Osteocyte (in vitro differentiated cells): ENCODE measurements around the gene MTHFR. TPM values are rescaled to one million over a fixed set of nuclear protein-coding genes. Genes with fewer than 3 reads are reported as not detected.
A peak's percentile ranks its signal among the peaks of the same experiment; 100 is the strongest.

Source experiments
- DNase-seq: peaks from one replicate; pipeline ENCODE4 v3.0.0; 2021; ENCODE audit warnings: mixed read lengths; ENCODE audit not compliant: unreplicated experiment; ENCODE audit errors: extremely low spot score
- H3K27ac Mint-ChIP-seq: one replicate; pipeline ENCODE4 v1.8.0; 2021; ENCODE audit warnings: mild to moderate bottlenecking, mixed read lengths; ENCODE audit not compliant: unreplicated experiment
- H3K27me3 Mint-ChIP-seq: one replicate; pipeline ENCODE4 v1.8.0; 2021; ENCODE audit warnings: mixed read lengths; ENCODE audit not compliant: unreplicated experiment
- H3K36me3 Mint-ChIP-seq: one replicate; pipeline ENCODE4 v1.8.0; 2021; ENCODE audit warnings: mixed read lengths; ENCODE audit not compliant: unreplicated experiment
- H3K4me1 Mint-ChIP-seq: one replicate; pipeline ENCODE4 v1.8.0; 2021; ENCODE audit warnings: mixed read lengths; ENCODE audit not compliant: unreplicated experiment
- H3K4me3 Mint-ChIP-seq: one replicate; pipeline ENCODE4 v1.8.0; 2021; ENCODE audit warnings: mild to moderate bottlenecking, moderate library complexity, mixed read lengths; ENCODE audit not compliant: unreplicated experiment
- H3K9me3 Mint-ChIP-seq: one replicate; pipeline ENCODE4 v1.8.0; 2021; ENCODE audit warnings: mixed read lengths; ENCODE audit not compliant: unreplicated experiment
- CTCF ChIP-seq: fragments of 200-600 bp; sonication (generic); IDR thresholded peaks from 2 replicates; pipeline ENCODE4 v1.5.0; 2021; ENCODE audit warnings: antibody characterized with exemption, mild to moderate bottlenecking, moderate library complexity
- total RNA-seq: library from RNA; stranded (reverse); gene quantifications from 2 replicates; pipeline ENCODE4 v1.2.1, GENCODE V29; 2021

The MTHFR gene
- total RNA-seq, 1 donor from 2014 or later = 30.5 TPM

- no peak overlapping the region for H3K27ac Mint-ChIP-seq
- H3K4me3 Mint-ChIP-seq = no peak overlapping the region
These were observed 21.3 kb downstream of the MTHFR start for GRCh38 chr1:11784256-11784992.

GRCh38 chr1:11783556-11783955, 22.2 kb downstream of the MTHFR start:
- Mint-ChIP-seq H3K9me3 (no peaks in the 10 kb centered on the region), H3K36me3 (no peaks in the 10 kb centered on the region), H3K4me1 (peaks cover 28% of the 10 kb centered on the region), H3K27ac (no peak overlapping the region), H3K4me3 (no peak overlapping the region), H3K27me3 (no peaks in the 10 kb centered on the region)
- no peak for DNase-seq
- TF ChIP-seq CTCF = no peak

More at GRCh38 chr1:11784256-11784992, 21.3 kb downstream of the MTHFR start:
- Mint-ChIP-seq H3K27me3 (no peaks in the 10 kb centered on the region), H3K36me3 (no peaks in the 10 kb centered on the region), H3K9me3 (no peaks in the 10 kb centered on the region), H3K4me1 (peaks cover 29% of the 10 kb centered on the region)
- no peak for TF ChIP-seq CTCF
- DNase-seq = peak; percentile 77

- Mint-ChIP-seq H3K4me3 (no peak overlapping the region), H3K27ac (no peak overlapping the region), H3K27me3 (no peaks in the 10 kb centered on the region), H3K4me1 (peaks cover 16% of the 10 kb centered on the region), H3K36me3 (no peaks in the 10 kb centered on the region), H3K9me3 (no peaks in the 10 kb centered on the region)
- TF ChIP-seq CTCF = no peak
- no peak for DNase-seq
These were observed 23.5 kb downstream of the MTHFR start for GRCh38 chr1:11782127-11782708.

GRCh38 chr1:11781297-11781696, 24.5 kb downstream of the MTHFR start:
- Mint-ChIP-seq H3K9me3 (no peaks in the 10 kb centered on the region), H3K4me1 (peaks cover 7% of the 10 kb centered on the region), H3K27ac (no peak overlapping the region), H3K4me3 (no peak overlapping the region), H3K27me3 (no peaks in the 10 kb centered on the region), H3K36me3 (no peaks in the 10 kb centered on the region)
- no peak for DNase-seq
- no peak for TF ChIP-seq CTCF

GRCh38 chr1:11780380-11781147, 25.2 kb downstream of the MTHFR start:
- Mint-ChIP-seq H3K4me1 (peaks cover 4% of the 10 kb centered on the region), H3K36me3 (no peaks in the 10 kb centered on the region), H3K27me3 (no peaks in the 10 kb centered on the region), H3K4me3 (no peak overlapping the region), H3K9me3 (no peaks in the 10 kb centered on the region), H3K27ac (no peak overlapping the region)
- no peak for TF ChIP-seq CTCF
- DNase-seq = no peak
